Activated CD4-positive, alpha-beta memory T cell treated with anti-CD3 and anti-CD28 coated beads, Interleukin-2, amount 10 ng/mL, durations not matched to agents 7 days and 5 days (primary cell): ENCODE results near the gene NCCRP1. TPM values are rescaled to one million over a fixed set of nuclear protein-coding genes. Genes with fewer than 3 reads are reported as not detected.

Experiments
- CTCF ChIA-PET: fragments of 350-600 bp; sonication (Branson Sonifier 250); formaldehyde crosslinking; loops from one replicate; lab custom pipeline; 2021; ENCODE audit warnings: antibody characterized with exemption, inconsistent platforms; lab: Charles Lee
- POLR2A ChIA-PET: fragments of 350-600 bp; sonication (Branson Sonifier 250); formaldehyde crosslinking; loops from one replicate; lab custom pipeline; 2021; ENCODE audit warnings: antibody characterized with exemption; lab: Charles Lee
- DNase-seq: peaks from one replicate; pipeline ENCODE4 v3.0.0-alpha.2; 2020
- H3K27ac Mint-ChIP-seq: one replicate; pipeline ENCODE4 v1.8.0; 2021; ENCODE audit warnings: mild to moderate bottlenecking, mixed read lengths
- H3K27me3 Mint-ChIP-seq: one replicate; pipeline ENCODE4 v1.8.0; 2021; ENCODE audit warnings: mixed read lengths
- H3K36me3 Mint-ChIP-seq: one replicate; pipeline ENCODE4 v1.8.0; 2021; ENCODE audit warnings: low read depth, mixed read lengths
- H3K4me1 Mint-ChIP-seq: one replicate; pipeline ENCODE4 v1.8.0; 2021; ENCODE audit warnings: mixed read lengths
- H3K4me3 Mint-ChIP-seq: one replicate; pipeline ENCODE4 v1.8.0; 2021; ENCODE audit warnings: mild to moderate bottlenecking, mixed read lengths
- H3K9me3 Mint-ChIP-seq: one replicate; pipeline ENCODE4 v1.8.0; 2021; ENCODE audit warnings: mixed read lengths
- total RNA-seq, 2 experiments: library from RNA; stranded (reverse); gene quantifications; one replicate each; pipeline ENCODE4 v1.2.3, GENCODE V29; 2021

NCCRP1 gene
- total RNA-seq, 2 experiments from 2014 or later: not detected

DNA sequence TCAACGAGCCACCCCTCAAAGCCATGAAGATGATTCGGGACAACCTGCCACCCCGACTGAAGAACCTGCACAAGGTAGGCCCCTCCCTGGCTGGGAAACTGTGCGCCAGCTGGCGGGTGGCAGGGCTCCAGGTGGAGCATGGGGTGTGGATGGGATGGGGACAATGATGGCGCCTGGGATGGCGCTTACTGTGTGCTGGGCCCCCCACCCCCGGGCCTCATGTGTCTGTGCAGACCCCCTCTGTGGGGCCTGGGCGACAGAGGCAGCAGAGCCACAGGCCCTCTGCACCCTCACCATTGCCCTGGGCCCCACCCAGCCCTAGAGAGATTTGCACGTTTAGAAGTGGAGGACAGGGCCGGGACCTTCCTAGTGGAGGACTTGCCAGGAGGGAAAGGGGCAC lies 19.0 kb upstream of the NCCRP1 start:
- no peak overlapping the region for H3K4me3 Mint-ChIP-seq
- ChIA-PET CTCF (no interaction called here), POLR2A (no interaction called here)
- H3K36me3 Mint-ChIP-seq: no peaks in the 10 kb centered on the region
- DNase-seq: no peak
- no peaks in the 10 kb centered on the region for H3K4me1 Mint-ChIP-seq
- H3K27ac Mint-ChIP-seq: no peak overlapping the region
- no peaks in the 10 kb centered on the region for H3K9me3 Mint-ChIP-seq
- no peaks in the 10 kb centered on the region for H3K27me3 Mint-ChIP-seq

DNA sequence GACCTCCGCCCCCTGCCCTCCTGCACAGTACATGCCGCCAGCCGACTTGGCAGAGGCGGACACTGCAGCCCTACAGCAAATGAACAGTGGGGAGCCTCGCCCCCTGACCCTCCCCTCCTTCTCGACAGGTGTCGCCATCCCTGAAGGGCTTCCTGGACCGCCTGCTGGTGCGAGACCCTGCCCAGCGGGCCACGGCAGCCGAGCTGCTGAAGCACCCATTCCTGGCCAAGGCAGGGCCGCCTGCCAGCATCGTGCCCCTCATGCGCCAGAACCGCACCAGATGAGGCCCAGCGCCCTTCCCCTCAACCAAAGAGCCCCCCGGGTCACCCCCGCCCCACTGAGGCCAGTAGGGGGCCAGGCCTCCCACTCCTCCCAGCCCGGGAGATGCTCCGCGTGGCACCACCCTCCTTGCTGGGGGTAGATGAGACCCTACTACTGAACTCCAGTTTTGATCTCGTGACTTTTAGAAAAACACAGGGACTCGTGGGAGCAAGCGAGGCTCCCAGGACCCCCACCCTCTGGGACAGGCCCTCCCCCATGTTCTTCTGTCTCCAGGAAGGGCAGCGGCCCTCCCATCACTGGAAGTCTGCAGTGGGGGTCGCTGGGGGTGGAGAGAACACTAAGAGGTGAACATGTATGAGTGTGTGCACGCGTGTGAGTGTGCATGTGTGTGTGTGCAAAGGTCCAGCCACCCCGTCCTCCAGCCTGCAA lies 18.3 kb upstream of the NCCRP1 start:
- ChIA-PET POLR2A (no interaction called here), CTCF (no interaction called here)
- no peak for DNase-seq
- Mint-ChIP-seq H3K27me3 (no peaks in the 10 kb centered on the region), H3K4me3 (no peak overlapping the region), H3K4me1 (no peaks in the 10 kb centered on the region), H3K27ac (no peak overlapping the region), H3K36me3 (no peaks in the 10 kb centered on the region), H3K9me3 (no peaks in the 10 kb centered on the region)

- Mint-ChIP-seq H3K27me3 (no peaks in the 10 kb centered on the region), H3K4me3 (no peak overlapping the region), H3K36me3 (no peaks in the 10 kb centered on the region), H3K9me3 (no peaks in the 10 kb centered on the region), H3K27ac (no peak overlapping the region), H3K4me1 (no peaks in the 10 kb centered on the region)
- POLR2A ChIA-PET: no interaction called here
- CTCF ChIA-PET: no interaction called here
- DNase-seq: no peak
These were observed 17.0 kb upstream of the NCCRP1 start for GRCh38 chr19:39179754-39180153.

DNA sequence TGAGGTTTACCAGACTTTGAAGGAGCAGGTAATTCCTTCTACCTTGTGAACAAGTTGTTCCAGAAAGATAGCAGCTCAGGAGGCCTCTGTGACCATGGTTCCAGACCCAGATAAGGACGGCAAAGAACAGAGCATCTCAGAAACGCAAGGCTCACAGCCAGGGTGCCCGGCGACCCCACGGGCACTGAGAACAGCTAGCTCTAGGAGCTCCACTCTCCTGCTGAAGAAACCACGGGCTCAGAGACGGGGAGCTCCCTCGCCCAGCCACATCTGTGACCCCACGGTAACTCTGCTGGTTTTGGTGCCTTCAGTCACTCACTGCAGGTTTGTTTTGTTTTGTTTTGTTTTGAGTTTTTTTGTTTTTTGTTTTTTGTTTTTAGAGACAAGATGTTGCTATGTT lies 16.0 kb upstream of the NCCRP1 start:
- Mint-ChIP-seq H3K9me3 (no peaks in the 10 kb centered on the region), H3K4me1 (no peaks in the 10 kb centered on the region), H3K4me3 (no peak overlapping the region), H3K27me3 (no peaks in the 10 kb centered on the region), H3K27ac (no peak overlapping the region), H3K36me3 (no peaks in the 10 kb centered on the region)
- ChIA-PET POLR2A (interaction anchor here (0.7 kb wide), 1 partner anchor 263 kb away, joined by 3 read pairs; no protein-coding TSS in a partner anchor), CTCF (no interaction called here)
- DNase-seq: no peak

DNA sequence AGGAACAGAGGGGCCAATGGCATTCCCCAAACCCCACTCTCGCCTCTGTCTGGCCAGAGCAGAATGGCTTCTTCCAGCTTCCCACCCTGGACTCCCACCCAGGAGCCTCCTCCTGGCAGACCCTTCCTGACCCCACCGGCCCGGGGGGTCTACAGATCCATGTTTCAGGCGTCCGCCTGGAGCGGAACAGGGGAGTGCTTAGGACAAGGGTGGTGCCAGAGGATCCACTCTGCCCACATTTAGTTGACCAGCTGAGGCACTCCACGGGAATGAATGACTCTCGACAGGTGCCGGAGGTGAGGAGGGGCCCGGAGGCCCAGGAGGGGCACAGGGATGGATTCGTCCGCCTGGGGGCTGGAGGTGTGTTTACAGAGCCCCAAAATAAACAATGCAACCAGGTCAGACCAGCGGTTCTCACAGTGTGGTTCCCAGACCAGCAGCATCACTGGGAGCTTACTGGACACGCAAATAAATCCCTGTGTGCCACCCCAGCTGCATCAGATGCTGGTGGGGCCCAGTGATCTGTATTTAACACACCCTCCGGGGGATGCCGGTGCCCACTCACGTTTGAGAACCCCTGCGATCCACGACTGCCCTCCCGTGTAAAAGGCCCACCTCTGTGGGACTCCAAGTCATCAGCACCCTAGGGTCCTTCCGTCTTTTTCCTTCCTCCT lies 15.1 kb upstream of the NCCRP1 start:
- POLR2A ChIA-PET: no interaction called here
- Mint-ChIP-seq H3K27me3 (no peaks in the 10 kb centered on the region), H3K27ac (no peak overlapping the region), H3K9me3 (no peaks in the 10 kb centered on the region), H3K4me1 (no peaks in the 10 kb centered on the region), H3K4me3 (no peak overlapping the region), H3K36me3 (no peaks in the 10 kb centered on the region)
- CTCF ChIA-PET: no interaction called here
- no peak for DNase-seq

DNA sequence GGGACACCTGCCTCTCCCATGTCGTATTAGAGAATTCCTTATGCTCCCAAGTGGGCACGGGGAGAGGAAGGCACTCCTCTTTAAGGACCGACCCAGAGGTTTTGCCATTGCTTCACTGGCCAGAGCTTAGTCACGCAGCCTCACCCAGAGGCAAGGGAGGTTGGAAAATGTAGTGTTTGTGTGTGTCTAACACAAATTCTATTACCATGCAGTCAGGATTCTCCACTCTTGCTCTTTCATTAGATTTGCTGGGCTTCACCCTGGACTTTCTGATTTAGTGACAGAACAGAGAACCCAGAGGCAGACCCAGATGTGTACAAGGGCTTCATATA lies 14.6 kb upstream of the NCCRP1 start:
- no peak for DNase-seq
- Mint-ChIP-seq H3K36me3 (no peaks in the 10 kb centered on the region), H3K9me3 (no peaks in the 10 kb centered on the region), H3K4me1 (no peaks in the 10 kb centered on the region), H3K27ac (no peak overlapping the region), H3K4me3 (no peak overlapping the region), H3K27me3 (no peaks in the 10 kb centered on the region)
- ChIA-PET POLR2A (no interaction called here), CTCF (no interaction called here)

DNA sequence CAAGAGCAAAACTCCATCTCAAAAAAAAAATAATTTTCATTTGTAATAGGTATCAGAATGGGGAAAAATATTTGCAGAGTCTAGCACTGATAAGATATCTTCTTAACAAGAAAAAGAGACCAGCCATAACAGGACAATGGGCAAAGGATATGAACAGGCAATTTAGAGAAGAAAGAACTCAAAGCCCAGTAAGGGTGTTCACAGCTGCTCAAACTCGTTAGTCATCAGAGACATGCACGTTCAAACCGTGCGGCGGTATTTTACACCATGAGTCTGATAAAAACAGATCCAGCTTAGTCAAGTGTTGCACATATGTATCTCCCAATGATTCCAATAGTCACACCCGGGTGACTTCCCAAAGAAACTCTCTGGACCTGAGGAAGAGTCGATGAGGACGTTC lies 13.7 kb upstream of the NCCRP1 start:
- Mint-ChIP-seq H3K27ac (no peak overlapping the region), H3K36me3 (no peaks in the 10 kb centered on the region), H3K9me3 (no peaks in the 10 kb centered on the region), H3K4me3 (no peak overlapping the region), H3K27me3 (no peaks in the 10 kb centered on the region), H3K4me1 (no peaks in the 10 kb centered on the region)
- DNase-seq: no peak
- POLR2A ChIA-PET: no interaction called here
- CTCF ChIA-PET: interaction anchor here (0.6 kb wide), 1 partner anchor 106 kb away, joined by 3 read pairs; no protein-coding TSS in a partner anchor

GRCh38 chr19:39186391-39186790 lies 10.4 kb upstream of the NCCRP1 start:
- Mint-ChIP-seq H3K4me3 (no peak overlapping the region), H3K27ac (no peak overlapping the region), H3K27me3 (peaks cover 7% of the 10 kb centered on the region), H3K9me3 (no peaks in the 10 kb centered on the region), H3K36me3 (no peaks in the 10 kb centered on the region), H3K4me1 (no peaks in the 10 kb centered on the region)
- ChIA-PET POLR2A (no interaction called here), CTCF (interaction anchor here (0.7 to 1.5 kb wide), 6 partner anchors 36 to 135 kb away, joined by 3 to 7 read pairs (median 4); no protein-coding TSS in a partner anchor)
- no peak for DNase-seq

GRCh38 chr19:39187552-39187943 lies 9.2 kb upstream of the NCCRP1 start:
- no peak overlapping the region for H3K27ac Mint-ChIP-seq
- H3K4me1 Mint-ChIP-seq: no peaks in the 10 kb centered on the region
- no peak overlapping the region for H3K4me3 Mint-ChIP-seq
- ChIA-PET CTCF (interaction anchor here (0.6 to 1.5 kb wide), 4 partner anchors 61 to 286 kb away, joined by 3 to 7 read pairs (median 4); no protein-coding TSS in a partner anchor), POLR2A (no interaction called here)
- H3K27me3 Mint-ChIP-seq: peaks cover 9% of the 10 kb centered on the region
- no peaks in the 10 kb centered on the region for H3K9me3 Mint-ChIP-seq
- H3K36me3 Mint-ChIP-seq: no peaks in the 10 kb centered on the region
- DNase-seq: no peak

DNA sequence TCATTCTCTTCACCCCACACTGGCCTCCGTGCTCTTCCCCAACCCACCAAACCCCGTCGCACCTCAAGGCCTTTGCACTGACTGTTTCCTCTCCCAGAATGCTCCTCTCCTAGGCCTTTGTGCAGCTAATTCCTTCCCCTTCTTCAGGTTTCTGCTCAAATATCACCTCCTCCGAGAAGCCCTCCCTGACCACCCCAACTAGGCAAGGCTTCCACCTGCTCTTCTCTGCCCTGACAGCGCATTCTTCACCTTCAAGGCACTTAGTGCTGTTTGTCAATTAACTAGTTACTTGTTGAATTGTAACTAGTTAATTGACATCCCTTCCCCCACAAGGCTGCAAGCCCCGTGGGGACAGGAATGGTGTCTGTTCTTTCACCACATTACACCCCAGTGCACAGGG lies 7.8 kb upstream of the NCCRP1 start:
- no peaks in the 10 kb centered on the region for H3K4me1 Mint-ChIP-seq
- ChIA-PET CTCF (no interaction called here), POLR2A (no interaction called here)
- peaks cover 14% of the 10 kb centered on the region for H3K27me3 Mint-ChIP-seq
- no peak overlapping the region for H3K27ac Mint-ChIP-seq
- no peaks in the 10 kb centered on the region for H3K9me3 Mint-ChIP-seq
- no peak overlapping the region for H3K4me3 Mint-ChIP-seq
- no peak for DNase-seq
- H3K36me3 Mint-ChIP-seq: no peaks in the 10 kb centered on the region

DNA sequence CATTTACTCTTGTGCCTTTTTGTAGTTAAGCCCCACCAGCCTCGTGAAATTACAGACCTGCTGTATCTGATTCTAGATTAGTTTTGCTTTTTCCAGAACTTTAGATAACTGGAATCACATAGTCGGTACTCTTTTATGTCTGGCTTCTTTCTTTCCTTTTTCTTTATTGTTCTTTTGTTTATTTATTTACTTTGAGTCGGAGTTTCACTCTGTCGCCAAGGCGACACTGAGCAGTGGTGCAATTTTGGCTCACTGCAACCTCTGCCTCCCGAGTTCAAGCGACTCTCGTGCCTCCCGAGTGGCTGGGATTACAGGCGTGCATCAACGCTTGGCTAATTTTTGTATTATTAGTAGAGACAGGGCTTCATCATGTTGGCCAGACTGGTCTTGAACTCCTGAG lies 6.0 kb upstream of the NCCRP1 start:
- no peak overlapping the region for H3K27ac Mint-ChIP-seq
- POLR2A ChIA-PET: no interaction called here
- no peak for DNase-seq
- CTCF ChIA-PET: no interaction called here
- no peaks in the 10 kb centered on the region for H3K36me3 Mint-ChIP-seq
- H3K9me3 Mint-ChIP-seq: no peaks in the 10 kb centered on the region
- no peaks in the 10 kb centered on the region for H3K4me1 Mint-ChIP-seq
- no peak overlapping the region for H3K4me3 Mint-ChIP-seq
- H3K27me3 Mint-ChIP-seq: peaks cover 26% of the 10 kb centered on the region

- H3K4me3 Mint-ChIP-seq: no peak overlapping the region
- peaks cover 8% of the 10 kb centered on the region for H3K4me1 Mint-ChIP-seq
- POLR2A ChIA-PET: no interaction called here
- no peak for DNase-seq
- H3K27ac Mint-ChIP-seq: no peak overlapping the region
- H3K36me3 Mint-ChIP-seq: no peaks in the 10 kb centered on the region
- CTCF ChIA-PET: interaction anchor here (1.7 kb wide), 1 partner anchor 70 kb away, joined by 3 read pairs; no protein-coding TSS in a partner anchor
- no peaks in the 10 kb centered on the region for H3K9me3 Mint-ChIP-seq
- peaks cover 43% of the 10 kb centered on the region for H3K27me3 Mint-ChIP-seq
These were observed 3.9 kb upstream of the NCCRP1 start for GRCh38 chr19:39192846-39193245.

- no peak overlapping the region for H3K4me3 Mint-ChIP-seq
- ChIA-PET POLR2A (no interaction called here), CTCF (no interaction called here)
- no peaks in the 10 kb centered on the region for H3K36me3 Mint-ChIP-seq
- H3K27me3 Mint-ChIP-seq: peaks cover 52% of the 10 kb centered on the region
- no peak overlapping the region for H3K27ac Mint-ChIP-seq
- DNase-seq: no peak
- H3K4me1 Mint-ChIP-seq: peaks cover 8% of the 10 kb centered on the region
- H3K9me3 Mint-ChIP-seq: no peaks in the 10 kb centered on the region
These were observed 3.0 kb upstream of the NCCRP1 start for GRCh38 chr19:39193803-39194202.
